B cell (primary cell): Measurements from ENCODE around the gene NLRP11. TPM values are rescaled to one million over a fixed set of nuclear protein-coding genes. Genes with fewer than 3 reads are reported as not detected.

Source experiments
- ATAC-seq: fragments of 200-7000 bp; cut with Tn5 transposase; one replicate; pipeline ENCODE4 v1.10.0; 2021; ENCODE audit warnings: low read depth, mild to moderate bottlenecking, moderate number of reproducible peaks, moderate library complexity
- CTCF ChIA-PET: fragments of 350-600 bp; sonication (Branson Sonifier 250); formaldehyde crosslinking; loops from one replicate; lab custom pipeline; 2021; ENCODE audit warnings: antibody characterized with exemption, inconsistent platforms; lab: Charles Lee
- POLR2A ChIA-PET: fragments of 350-600 bp; sonication (Branson Sonifier 250); formaldehyde crosslinking; loops from one replicate; lab custom pipeline; 2021; ENCODE audit warnings: antibody characterized with exemption; lab: Charles Lee
- DNase-seq: peaks from one replicate; pipeline ENCODE4 v3.0.0; 2013
- H2AFZ ChIP-seq: 2 replicates; pipeline ENCODE4 v1.6.1; 2012; ENCODE audit warnings: mild to moderate bottlenecking, low read depth, low read length; ENCODE audit not compliant: insufficient read depth, poor library complexity, severe bottlenecking
- H3K27ac ChIP-seq, 2 donors: 1 replicate in 1 of 2; 2 replicates in 1 of 2; pipeline ENCODE4 v1.5.1; 2012 to 2013; ENCODE audit warnings: low read length in 2 of 2, mild to moderate bottlenecking in 2 of 2, moderate library complexity in 1 of 2
- H3K27me3 ChIP-seq, 4 experiments: fragments of 200-600 bp in 1 of 4; sonication (generic) in 1 of 4; replicated peaks in 1 of 4; 1 replicate in 2 of 4; 2 replicates in 2 of 4; pipeline versions ENCODE4 v1.6.1 to v1.7.0; 2013 to 2016; ENCODE audit warnings: low read length in 3 of 4, mild to moderate bottlenecking in 2 of 4, mixed read lengths in 1 of 4, moderate library complexity in 1 of 4; ENCODE audit not compliant: insufficient read depth in 4 of 4, control insufficient read depth in 3 of 4; ENCODE audit errors: control extremely low read depth in 1 of 4
- H3K36me3 ChIP-seq, 2 experiments: replicated peaks in 1 of 2; 1 replicate in 1 of 2; 2 replicates in 1 of 2; pipeline versions ENCODE4 v1.6.1 to v1.7.1; 2013; ENCODE audit warnings: low read length in 1 of 2; ENCODE audit not compliant: insufficient read depth in 2 of 2, control insufficient read depth in 1 of 2; ENCODE audit errors: control extremely low read depth in 1 of 2, extremely low read depth in 1 of 2
- H3K4me1 ChIP-seq, 2 donors: fragments of 200-600 bp in 1 of 2; sonication (generic) in 1 of 2; 1 replicate in 1 of 2; 2 replicates in 1 of 2; pipeline versions ENCODE4 v1.5.1 to v1.6.1; 2013 to 2017; ENCODE audit warnings: low read length in 2 of 2; ENCODE audit not compliant: control insufficient read depth in 2 of 2, insufficient read depth in 2 of 2
- H3K4me2 ChIP-seq: replicated peaks from 2 replicates; pipeline ENCODE3; 2012; ENCODE audit warnings: mild to moderate bottlenecking, low read depth, low read length; ENCODE audit not compliant: poor library complexity, severe bottlenecking
- H3K4me3 ChIP-seq, 5 experiments: fragments of 200-600 bp in 1 of 5; sonication (generic) in 1 of 5; 1 replicate in 3 of 5; 2 replicates in 2 of 5; pipeline versions ENCODE4 v1.5.1 to v1.7.0; 2011 to 2016; ENCODE audit warnings: low read length in 4 of 5, mild to moderate bottlenecking in 4 of 5, low read depth in 2 of 5, control low read depth in 1 of 5, moderate library complexity in 1 of 5; ENCODE audit not compliant: insufficient read depth in 1 of 5; ENCODE audit errors: control extremely low read depth in 1 of 5, extremely low read depth in 1 of 5
- H3K79me2 ChIP-seq: fragments of 200-600 bp; sonication (generic); one replicate; pipeline ENCODE4 v1.6.0; 2016; ENCODE audit warnings: low read length; ENCODE audit not compliant: control insufficient read depth, insufficient read depth
- H3K9ac ChIP-seq: fragments of 200-600 bp; sonication (generic); 2 replicates; pipeline ENCODE4 v1.6.1; 2017; ENCODE audit warnings: mild to moderate bottlenecking, low read length, moderate library complexity
- H3K9me3 ChIP-seq, 3 donors: one replicate each; pipeline versions ENCODE4 v1.6.1 to v1.7.1; 2013; ENCODE audit warnings: low read length in 2 of 3; ENCODE audit not compliant: control insufficient read depth in 2 of 3, insufficient read depth in 1 of 3; ENCODE audit errors: control extremely low read depth in 1 of 3
- H4K20me1 ChIP-seq: 2 replicates; pipeline ENCODE4 v1.6.0; 2012; ENCODE audit warnings: mild to moderate bottlenecking, low read length; ENCODE audit not compliant: insufficient read depth, control insufficient read depth, poor library complexity, severe bottlenecking
- H3K27ac Mint-ChIP-seq: one replicate; pipeline ENCODE4 v1.8.0; 2021; ENCODE audit warnings: mixed read lengths
- H3K27me3 Mint-ChIP-seq: one replicate; pipeline ENCODE4 v1.8.0; 2021; ENCODE audit warnings: mixed read lengths
- H3K4me1 Mint-ChIP-seq: one replicate; pipeline ENCODE4 v1.8.0; 2021; ENCODE audit warnings: mixed read lengths
- H3K4me3 Mint-ChIP-seq: one replicate; pipeline ENCODE4 v1.8.0; 2021; ENCODE audit warnings: mixed read lengths
- H3K9me3 Mint-ChIP-seq: one replicate; pipeline ENCODE4 v1.8.0; 2022; ENCODE audit warnings: mixed read lengths; ENCODE audit not compliant: insufficient read depth
- EZH2 ChIP-seq: IDR thresholded peaks from 2 replicates; pipeline ENCODE4 v1.6.1; 2012; ENCODE audit warnings: borderline replicate concordance, low read depth, mild to moderate bottlenecking, moderate library complexity, low read length; ENCODE audit not compliant: insufficient read depth, poor library complexity, severe bottlenecking
- WGBS: methylation state at CpG from one replicate; pipeline ENCODE4 v1.1.5; 2013; ENCODE audit warnings: missing lambda C conversion rate; ENCODE audit not compliant: insufficient coverage; 5-methylcytosine and 5-hydroxymethylcytosine counted together
- intact Hi-C: fragments of 100-400 bp; cut with micrococcal nuclease; formaldehyde crosslinking; loops from one replicate; pipeline ENCODE4 v1.10.0; 2022
- polyA plus RNA-seq: library from polyadenylated mRNA; depleted of rRNA; stranded (reverse); fragments of >200 nt; gene quantifications from 2 replicates; pipeline ENCODE4 v1.2.3, GENCODE V29; 2012
- total RNA-seq, 2 donors: library from RNA; stranded (reverse); fragments of 120-200 nt in 1 of 2; gene quantifications; 1 replicate in 1 of 2; 2 replicates in 1 of 2; pipeline versions ENCODE4 v1.2.3 to v1.2.4, GENCODE V29; 2013 to 2022
- TF ChIP-seq, protein P1 (sequence below): fragments of 200-600 bp; IDR thresholded peaks from one replicate; pipeline ENCODE4 v1.8.0; 2022; ENCODE audit warnings: antibody characterized with exemption, mild to moderate bottlenecking

NLRP11 gene
- total and polyA plus RNA-seq, 2 donors (not counting 1 experiment from before 2014, with no cell fraction given), result 0.24 TPM; not detected in 1

GRCh38 chr19:55858401-55858800, 26.6 kb upstream of the NLRP11 start:
- H3K4me1 Mint-ChIP-seq, result peaks cover 39% of the 10 kb centered on the region

GRCh38 chr19:55857974-55858373, 26.2 kb upstream of the NLRP11 start:
- H3K27me3 Mint-ChIP-seq, result no peaks in the 10 kb centered on the region
- no peaks in the 10 kb centered on the region for H3K36me3 ChIP-seq
- H3K79me2 ChIP-seq, result no peaks in the 10 kb centered on the region
- ATAC-seq (no peak), DNase-seq (no peak)
- H3K9me3 Mint-ChIP-seq, result no peaks in the 10 kb centered on the region
- H3K9me3 ChIP-seq, result peaks cover 0 to 22% (median 3%) of the 10 kb centered on the region in 3 donors
- no peak for TF ChIP-seq EZH2
- TF ChIP-seq, protein P1, sequence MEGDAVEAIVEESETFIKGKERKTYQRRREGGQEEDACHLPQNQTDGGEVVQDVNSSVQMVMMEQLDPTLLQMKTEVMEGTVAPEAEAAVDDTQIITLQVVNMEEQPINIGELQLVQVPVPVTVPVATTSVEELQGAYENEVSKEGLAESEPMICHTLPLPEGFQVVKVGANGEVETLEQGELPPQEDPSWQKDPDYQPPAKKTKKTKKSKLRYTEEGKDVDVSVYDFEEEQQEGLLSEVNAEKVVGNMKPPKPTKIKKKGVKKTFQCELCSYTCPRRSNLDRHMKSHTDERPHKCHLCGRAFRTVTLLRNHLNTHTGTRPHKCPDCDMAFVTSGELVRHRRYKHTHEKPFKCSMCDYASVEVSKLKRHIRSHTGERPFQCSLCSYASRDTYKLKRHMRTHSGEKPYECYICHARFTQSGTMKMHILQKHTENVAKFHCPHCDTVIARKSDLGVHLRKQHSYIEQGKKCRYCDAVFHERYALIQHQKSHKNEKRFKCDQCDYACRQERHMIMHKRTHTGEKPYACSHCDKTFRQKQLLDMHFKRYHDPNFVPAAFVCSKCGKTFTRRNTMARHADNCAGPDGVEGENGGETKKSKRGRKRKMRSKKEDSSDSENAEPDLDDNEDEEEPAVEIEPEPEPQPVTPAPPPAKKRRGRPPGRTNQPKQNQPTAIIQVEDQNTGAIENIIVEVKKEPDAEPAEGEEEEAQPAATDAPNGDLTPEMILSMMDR, result no peak
- H3K27ac Mint-ChIP-seq, result peak overlapping the region; percentile 64
- POLR2A ChIA-PET, result no interaction called here
- H3K27me3 ChIP-seq, result no peaks in the 10 kb centered on the region
- H3K4me1 ChIP-seq, result peaks cover 44 to 58% of the 10 kb centered on the region in 2 donors
- intact Hi-C loops, result no loop called here
- CTCF ChIA-PET, result no interaction called here
- peak overlapping the region; percentile 43 for H3K9ac ChIP-seq
- H3K4me1 Mint-ChIP-seq, result peaks cover 39% of the 10 kb centered on the region
- peak overlapping the region in 1 of 2 donors; percentile 84 for H3K27ac ChIP-seq
- WGBS, result 96% methylated on average over 23 of the region's 23 CpGs
- no peak overlapping the region for H2AFZ ChIP-seq
- H3K4me2 ChIP-seq, result peak overlapping the region; percentile 54
- H4K20me1 ChIP-seq, result no peaks in the 10 kb centered on the region
- peak overlapping the region; percentile 26 for H3K4me3 Mint-ChIP-seq
- peak overlapping the region in 1 of 5 experiments; percentile 19 for H3K4me3 ChIP-seq

More at GRCh38 chr19:55858401-55858800, 26.6 kb upstream of the NLRP11 start:
- H3K27me3 Mint-ChIP-seq, result no peaks in the 10 kb centered on the region
- Histone ChIP-seq H2AFZ (no peak overlapping the region), H3K9ac (no peak overlapping the region), H3K36me3 (no peaks in the 10 kb centered on the region), H3K9me3 (peaks cover 0 to 18% (median 0%) of the 10 kb centered on the region in 3 donors), H3K4me2 (peak overlapping the region; percentile 54), H3K27me3 (no peaks in the 10 kb centered on the region), H3K79me2 (no peaks in the 10 kb centered on the region), H3K4me1 (peaks cover 44 to 55% of the 10 kb centered on the region in 2 donors), H4K20me1 (no peaks in the 10 kb centered on the region), H3K27ac (peak overlapping the region in 1 of 2 donors; percentile 63), H3K4me3 (peak overlapping the region in 1 of 5 experiments; percentile 19)
- no peak for DNase-seq
- no peak for ATAC-seq
- H3K4me3 Mint-ChIP-seq, result no peak overlapping the region
- peak overlapping the region; percentile 56 for H3K27ac Mint-ChIP-seq
- TF ChIP-seq, protein P1, result no peak
- no peak for TF ChIP-seq EZH2
- H3K9me3 Mint-ChIP-seq, result no peaks in the 10 kb centered on the region
- intact Hi-C loops, result no loop called here
- ChIA-PET CTCF (no interaction called here), POLR2A (no interaction called here)
- 92% methylated on average over 12 of the region's 14 CpGs for WGBS
